Osteocyte (in vitro differentiated cells): Measurements from ENCODE around the gene DEK. TPM values are rescaled to one million over a fixed set of nuclear protein-coding genes. Genes with fewer than 3 reads are reported as not detected.

Source experiments
- DNase-seq: peaks from one replicate; pipeline ENCODE4 v3.0.0; 2021; ENCODE audit warnings: mixed read lengths; ENCODE audit not compliant: unreplicated experiment; ENCODE audit errors: extremely low spot score
- H3K27ac Mint-ChIP-seq: one replicate; pipeline ENCODE4 v1.8.0; 2021; ENCODE audit warnings: mild to moderate bottlenecking, mixed read lengths; ENCODE audit not compliant: unreplicated experiment
- H3K27me3 Mint-ChIP-seq: one replicate; pipeline ENCODE4 v1.8.0; 2021; ENCODE audit warnings: mixed read lengths; ENCODE audit not compliant: unreplicated experiment
- H3K36me3 Mint-ChIP-seq: one replicate; pipeline ENCODE4 v1.8.0; 2021; ENCODE audit warnings: mixed read lengths; ENCODE audit not compliant: unreplicated experiment
- H3K4me1 Mint-ChIP-seq: one replicate; pipeline ENCODE4 v1.8.0; 2021; ENCODE audit warnings: mixed read lengths; ENCODE audit not compliant: unreplicated experiment
- H3K4me3 Mint-ChIP-seq: one replicate; pipeline ENCODE4 v1.8.0; 2021; ENCODE audit warnings: mild to moderate bottlenecking, moderate library complexity, mixed read lengths; ENCODE audit not compliant: unreplicated experiment
- H3K9me3 Mint-ChIP-seq: one replicate; pipeline ENCODE4 v1.8.0; 2021; ENCODE audit warnings: mixed read lengths; ENCODE audit not compliant: unreplicated experiment
- CTCF ChIP-seq: fragments of 200-600 bp; sonication (generic); IDR thresholded peaks from 2 replicates; pipeline ENCODE4 v1.5.0; 2021; ENCODE audit warnings: antibody characterized with exemption, mild to moderate bottlenecking, moderate library complexity
- total RNA-seq: library from RNA; stranded (reverse); gene quantifications from 2 replicates; pipeline ENCODE4 v1.2.1, GENCODE V29; 2021

Gene DEK
- total RNA-seq, 1 donor from 2014 or later, result 62.1 TPM

GRCh38 chr6:18265787-18266522 lies 1.6 kb upstream of the DEK start:
- Mint-ChIP-seq H3K27me3 (no peaks in the 10 kb centered on the region), H3K27ac (no peak overlapping the region), H3K36me3 (peaks cover 3% of the 10 kb centered on the region), H3K4me3 (no peak overlapping the region), H3K9me3 (no peaks in the 10 kb centered on the region), H3K4me1 (peaks cover 30% of the 10 kb centered on the region)
- TF ChIP-seq CTCF, result no peak
- DNase-seq, result no peak

GRCh38 chr6:18264923-18265377 lies 620 bp upstream of the DEK start:
- H3K4me1 Mint-ChIP-seq, result peaks cover 40% of the 10 kb centered on the region
- H3K9me3 Mint-ChIP-seq, result no peaks in the 10 kb centered on the region
- peak overlapping the region; percentile 97 for H3K27ac Mint-ChIP-seq
- H3K27me3 Mint-ChIP-seq, result no peaks in the 10 kb centered on the region
- peak; percentile 5 for TF ChIP-seq CTCF
- peak overlapping the region; percentile 85 for H3K4me3 Mint-ChIP-seq
- no peak for DNase-seq
- peaks cover 3% of the 10 kb centered on the region for H3K36me3 Mint-ChIP-seq

GRCh38 chr6:18263418-18264218 lies 712 bp downstream of the DEK start:
- peaks cover 5% of the 10 kb centered on the region for H3K36me3 Mint-ChIP-seq
- no peaks in the 10 kb centered on the region for H3K27me3 Mint-ChIP-seq
- DNase-seq, result no peak
- no peaks in the 10 kb centered on the region for H3K9me3 Mint-ChIP-seq
- H3K27ac Mint-ChIP-seq, result peak overlapping the region; percentile 90
- H3K4me3 Mint-ChIP-seq, result peak overlapping the region; percentile 93
- peaks cover 49% of the 10 kb centered on the region for H3K4me1 Mint-ChIP-seq
- no peak for TF ChIP-seq CTCF

- DNase-seq, result no peak
- TF ChIP-seq CTCF, result no peak
- H3K9me3 Mint-ChIP-seq, result no peaks in the 10 kb centered on the region
- H3K4me3 Mint-ChIP-seq, result peak overlapping the region; percentile 93
- no peaks in the 10 kb centered on the region for H3K27me3 Mint-ChIP-seq
- peaks cover 8% of the 10 kb centered on the region for H3K36me3 Mint-ChIP-seq
- H3K4me1 Mint-ChIP-seq, result peaks cover 50% of the 10 kb centered on the region
- H3K27ac Mint-ChIP-seq, result peak overlapping the region; percentile 90
Measured at GRCh38 chr6:18262702-18263417, 1.5 kb downstream of the DEK start.
